GM12801 (cell line): ENCODE measurements around the gene MPO.

ENCODE experiments used
- TF ChIP-seq, protein P1 (sequence below): IDR thresholded peaks from one replicate; pipeline ENCODE4 v1.5.1; 2011; ENCODE audit warnings: control low read depth; ENCODE audit not compliant: insufficient read length; ENCODE audit errors: extremely low read depth

The MPO gene

DNA sequence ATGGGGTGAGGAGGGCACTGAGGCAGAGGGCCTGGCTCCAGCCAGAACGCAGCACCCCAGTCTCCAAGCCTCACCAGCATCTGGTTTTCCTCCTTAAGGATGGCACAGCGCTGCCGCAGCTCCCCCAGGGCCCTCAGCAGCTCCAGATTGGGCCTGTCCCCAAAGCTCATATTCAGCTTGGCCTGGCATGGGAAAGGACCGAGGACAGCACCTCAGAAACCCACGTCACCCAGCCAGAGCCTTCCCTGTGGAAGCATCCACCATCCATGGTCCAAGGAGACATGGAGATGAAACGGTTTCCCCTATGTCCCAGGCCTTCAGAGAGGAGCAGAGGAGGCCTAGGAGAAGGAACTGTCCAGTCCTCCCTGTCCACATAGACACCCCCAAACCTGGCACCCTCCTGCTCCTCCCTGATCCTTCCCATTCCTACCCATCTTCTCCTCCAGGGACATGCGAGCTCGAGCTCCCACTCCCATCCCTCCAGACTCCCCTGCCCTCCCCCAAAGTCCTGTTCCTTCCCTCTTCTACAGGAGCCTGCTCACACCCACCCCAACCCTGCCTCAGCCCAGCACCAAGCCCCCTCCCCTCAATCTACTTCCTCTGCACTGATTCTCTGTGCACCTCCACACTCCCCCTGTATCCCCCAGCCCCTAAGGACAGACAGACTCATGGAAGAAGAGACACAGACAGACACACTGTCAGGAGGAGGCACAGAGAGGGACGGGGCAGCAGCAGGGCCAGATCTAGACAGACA, 46.1 kb upstream of the MPO start:
- TF ChIP-seq, protein P1, sequence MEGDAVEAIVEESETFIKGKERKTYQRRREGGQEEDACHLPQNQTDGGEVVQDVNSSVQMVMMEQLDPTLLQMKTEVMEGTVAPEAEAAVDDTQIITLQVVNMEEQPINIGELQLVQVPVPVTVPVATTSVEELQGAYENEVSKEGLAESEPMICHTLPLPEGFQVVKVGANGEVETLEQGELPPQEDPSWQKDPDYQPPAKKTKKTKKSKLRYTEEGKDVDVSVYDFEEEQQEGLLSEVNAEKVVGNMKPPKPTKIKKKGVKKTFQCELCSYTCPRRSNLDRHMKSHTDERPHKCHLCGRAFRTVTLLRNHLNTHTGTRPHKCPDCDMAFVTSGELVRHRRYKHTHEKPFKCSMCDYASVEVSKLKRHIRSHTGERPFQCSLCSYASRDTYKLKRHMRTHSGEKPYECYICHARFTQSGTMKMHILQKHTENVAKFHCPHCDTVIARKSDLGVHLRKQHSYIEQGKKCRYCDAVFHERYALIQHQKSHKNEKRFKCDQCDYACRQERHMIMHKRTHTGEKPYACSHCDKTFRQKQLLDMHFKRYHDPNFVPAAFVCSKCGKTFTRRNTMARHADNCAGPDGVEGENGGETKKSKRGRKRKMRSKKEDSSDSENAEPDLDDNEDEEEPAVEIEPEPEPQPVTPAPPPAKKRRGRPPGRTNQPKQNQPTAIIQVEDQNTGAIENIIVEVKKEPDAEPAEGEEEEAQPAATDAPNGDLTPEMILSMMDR: no peak

DNA sequence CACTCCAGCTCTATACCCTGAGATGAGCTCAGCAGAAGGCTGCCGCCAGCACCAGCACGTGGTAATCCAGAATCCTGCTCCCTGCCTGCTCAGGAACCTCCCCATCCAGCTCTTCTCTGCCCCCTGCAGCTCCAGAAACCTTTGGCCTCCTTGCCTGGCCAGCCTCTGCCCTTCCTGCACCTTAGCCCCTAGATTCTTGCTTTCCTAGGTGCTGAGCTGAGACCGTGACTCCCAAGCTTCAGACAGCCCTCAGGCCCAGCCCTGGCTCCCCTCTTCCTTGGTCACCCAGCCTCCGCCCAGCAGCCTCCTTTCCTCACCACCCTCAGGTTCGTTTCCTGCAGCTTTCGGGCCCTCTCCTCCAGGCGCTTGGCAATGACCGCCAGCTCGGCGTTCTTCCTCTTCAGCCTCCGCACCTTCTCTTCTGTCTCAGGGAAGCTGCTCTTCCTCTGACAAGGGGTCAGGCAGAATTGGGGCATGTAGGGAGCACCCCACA, 45.3 kb upstream of the MPO start:
- TF ChIP-seq, protein P1: no peak

DNA sequence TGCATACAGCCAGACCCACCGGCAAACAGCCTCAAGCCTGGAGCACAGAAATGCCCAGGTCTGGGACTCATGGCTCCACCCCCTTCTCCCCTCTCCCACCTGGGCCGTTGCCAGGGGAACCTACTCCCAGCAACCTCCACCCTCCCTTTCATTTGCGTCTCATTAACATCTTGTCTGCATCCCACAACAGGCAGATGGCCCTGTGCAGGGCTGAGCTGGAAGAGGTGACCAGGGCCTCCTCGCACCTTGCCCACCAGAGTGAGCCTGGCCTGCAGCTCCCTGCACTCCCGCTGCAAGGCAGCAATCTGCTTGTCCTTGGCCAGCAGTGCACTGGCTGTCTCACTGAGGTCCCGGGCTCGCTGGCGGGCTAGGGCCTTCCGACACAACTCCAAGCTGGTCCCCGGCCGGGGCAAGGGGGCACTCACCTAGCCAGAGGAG, 44.6 kb upstream of the MPO start:
- TF ChIP-seq, protein P1: no peak

DNA sequence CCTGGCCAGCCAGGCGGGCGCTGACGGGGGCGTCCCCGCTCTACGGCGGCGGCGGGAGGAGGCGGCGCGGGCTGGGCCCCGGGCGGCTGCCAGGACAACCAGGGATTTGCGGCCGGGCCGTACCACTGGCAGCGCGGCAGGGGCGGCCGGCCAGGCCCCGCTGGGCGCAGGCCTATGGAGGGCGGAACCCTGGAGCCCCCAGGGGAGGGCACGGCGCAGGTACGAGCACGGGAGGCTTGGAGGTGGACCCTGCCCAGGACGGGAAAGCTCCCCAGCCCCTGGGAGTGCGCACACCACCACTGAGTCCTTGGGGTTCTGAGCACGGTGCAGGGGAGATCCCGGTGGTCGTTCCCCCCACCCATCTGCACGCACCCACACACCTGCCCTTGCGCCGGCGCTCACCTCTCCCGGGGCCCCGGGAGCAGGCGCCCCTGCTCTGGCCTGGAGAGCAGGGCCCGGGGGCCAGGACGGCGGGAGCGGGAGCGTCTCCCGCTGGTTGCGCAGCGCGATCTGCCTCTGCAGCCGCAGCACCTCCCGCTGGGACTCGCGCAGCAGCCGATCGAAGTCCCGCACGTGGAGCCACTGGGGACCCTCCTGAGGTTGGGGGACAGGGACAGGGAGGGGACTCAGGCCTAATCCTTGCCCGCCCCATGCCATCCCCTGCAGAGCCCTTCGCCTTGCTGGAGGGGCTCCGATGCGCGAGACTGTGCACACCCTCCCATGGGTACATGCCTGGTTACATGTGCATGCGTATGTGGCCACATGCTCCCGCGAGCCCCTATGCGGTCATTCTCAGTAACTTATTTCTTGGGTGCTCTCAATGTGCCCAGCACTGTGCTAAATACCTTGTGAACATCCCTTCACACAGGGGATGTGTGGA, 43.9 kb upstream of the MPO start:
- TF ChIP-seq, protein P1: no peak

DNA sequence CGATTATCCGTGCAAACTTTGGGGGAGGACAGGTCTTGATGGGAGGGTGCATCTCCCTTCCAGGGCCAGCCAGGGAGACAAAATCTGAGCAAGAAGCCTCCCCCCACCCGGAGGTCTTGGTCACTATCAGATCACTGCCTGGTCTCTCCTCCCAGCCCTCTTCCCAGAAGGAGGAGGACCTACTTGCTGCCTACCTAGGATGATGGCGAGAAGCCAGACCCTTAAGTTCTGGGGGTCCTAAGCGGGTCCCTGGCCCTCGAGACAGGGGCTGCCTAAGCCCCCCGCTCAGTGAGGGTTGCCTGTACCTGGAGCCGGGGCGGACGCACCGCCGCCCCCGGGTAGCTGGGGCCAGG, 43.3 kb upstream of the MPO start:
- TF ChIP-seq, protein P1: no peak

DNA sequence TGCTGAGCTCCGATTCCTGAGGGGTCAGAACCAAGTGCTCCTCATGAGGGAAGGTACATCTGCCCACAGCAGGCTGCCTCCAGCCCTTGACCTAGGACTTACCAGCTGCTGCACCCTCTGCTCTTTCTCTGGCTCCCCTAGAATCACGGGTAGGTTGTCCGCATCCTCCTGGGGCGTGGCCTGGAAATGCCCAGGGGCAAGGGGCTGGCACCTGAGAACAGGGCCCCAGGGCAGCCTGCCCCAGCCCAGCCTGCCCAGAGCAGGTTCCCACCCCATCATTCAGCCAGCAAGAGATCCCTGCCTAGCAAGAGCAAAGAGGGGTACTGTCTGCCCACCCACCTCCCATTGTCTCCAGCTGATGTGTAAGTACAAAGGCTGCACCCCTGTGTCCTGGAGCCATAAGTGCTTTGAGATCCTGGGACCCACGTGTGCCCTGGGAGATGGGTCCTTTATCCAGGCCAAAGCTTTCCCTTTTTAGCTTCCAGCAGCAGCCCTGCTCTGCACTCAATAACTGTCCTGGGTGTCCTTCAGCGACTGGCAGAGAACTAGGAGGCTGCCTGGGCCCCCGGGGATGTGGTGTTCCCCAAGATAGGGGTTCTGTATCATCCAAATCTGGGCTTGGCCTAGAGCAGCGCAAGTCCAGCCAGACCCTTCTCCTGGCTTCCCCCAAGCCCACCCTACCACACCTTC, 42.8 kb upstream of the MPO start:
- TF ChIP-seq, protein P1: no peak
